ENCODE data around the gene ARSG.

DNA sequence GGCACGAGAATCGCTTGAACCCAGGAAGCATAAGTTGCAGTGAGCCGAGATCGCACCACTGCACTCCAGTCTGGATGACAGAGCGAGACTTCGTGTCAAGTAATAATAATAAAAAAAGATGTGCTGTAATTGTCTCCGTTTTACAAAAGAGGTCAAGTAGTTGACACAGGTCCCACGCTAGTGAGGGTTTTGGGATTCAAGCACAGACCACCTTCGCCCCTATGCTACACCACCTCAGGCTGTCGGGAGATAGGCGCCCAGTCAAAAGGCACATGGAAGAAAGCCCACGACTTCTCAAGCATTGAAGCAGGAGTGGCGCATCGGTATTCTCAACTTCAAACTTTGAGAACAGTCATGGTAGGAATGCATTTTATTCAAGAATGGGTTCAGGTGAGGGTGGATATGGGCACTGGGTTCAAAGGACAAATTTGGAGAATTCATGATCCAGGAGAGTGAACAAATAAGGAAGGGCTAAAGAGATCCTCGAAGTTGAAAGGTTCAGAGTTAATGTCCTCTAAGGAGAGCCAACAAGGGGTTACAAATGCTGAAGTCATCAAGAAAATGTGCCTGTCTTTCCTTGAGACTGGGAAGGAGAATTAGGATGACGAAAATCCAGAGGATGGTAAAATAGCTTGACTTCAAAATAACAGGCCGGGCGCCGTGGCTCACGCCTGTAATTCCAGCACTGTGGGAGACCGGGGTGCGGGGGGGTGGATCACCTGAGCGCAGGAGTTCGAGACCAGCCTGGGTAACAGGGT lies 44.8 kb upstream of the ARSG start:
- TF ChIP-seq, protein P1, sequence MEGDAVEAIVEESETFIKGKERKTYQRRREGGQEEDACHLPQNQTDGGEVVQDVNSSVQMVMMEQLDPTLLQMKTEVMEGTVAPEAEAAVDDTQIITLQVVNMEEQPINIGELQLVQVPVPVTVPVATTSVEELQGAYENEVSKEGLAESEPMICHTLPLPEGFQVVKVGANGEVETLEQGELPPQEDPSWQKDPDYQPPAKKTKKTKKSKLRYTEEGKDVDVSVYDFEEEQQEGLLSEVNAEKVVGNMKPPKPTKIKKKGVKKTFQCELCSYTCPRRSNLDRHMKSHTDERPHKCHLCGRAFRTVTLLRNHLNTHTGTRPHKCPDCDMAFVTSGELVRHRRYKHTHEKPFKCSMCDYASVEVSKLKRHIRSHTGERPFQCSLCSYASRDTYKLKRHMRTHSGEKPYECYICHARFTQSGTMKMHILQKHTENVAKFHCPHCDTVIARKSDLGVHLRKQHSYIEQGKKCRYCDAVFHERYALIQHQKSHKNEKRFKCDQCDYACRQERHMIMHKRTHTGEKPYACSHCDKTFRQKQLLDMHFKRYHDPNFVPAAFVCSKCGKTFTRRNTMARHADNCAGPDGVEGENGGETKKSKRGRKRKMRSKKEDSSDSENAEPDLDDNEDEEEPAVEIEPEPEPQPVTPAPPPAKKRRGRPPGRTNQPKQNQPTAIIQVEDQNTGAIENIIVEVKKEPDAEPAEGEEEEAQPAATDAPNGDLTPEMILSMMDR (IDR thresholded peaks at IDR 0.05): no peak
- no peak for TF ChIP-seq POLR2A (IDR thresholded peaks at IDR 0.05)
